CD4-positive, alpha-beta T cell treated with Interleukin-2 at 100 ng/mL for 4 hours (primary cell): ENCODE measurements around the gene CPE.
A peak's percentile ranks its signal among the peaks of the same experiment; 100 is the strongest.
"Not testable (repeated sequence)": the region's sequence is repeated elsewhere in the genome, so short reads cannot be mapped to it uniquely, and the experiment has no call there.

ENCODE experiments used
- DNase-seq: peaks from one replicate; pipeline ENCODE4 v3.0.0-alpha.2; 2020; ENCODE audit warnings: low spot score

CPE gene

DNA sequence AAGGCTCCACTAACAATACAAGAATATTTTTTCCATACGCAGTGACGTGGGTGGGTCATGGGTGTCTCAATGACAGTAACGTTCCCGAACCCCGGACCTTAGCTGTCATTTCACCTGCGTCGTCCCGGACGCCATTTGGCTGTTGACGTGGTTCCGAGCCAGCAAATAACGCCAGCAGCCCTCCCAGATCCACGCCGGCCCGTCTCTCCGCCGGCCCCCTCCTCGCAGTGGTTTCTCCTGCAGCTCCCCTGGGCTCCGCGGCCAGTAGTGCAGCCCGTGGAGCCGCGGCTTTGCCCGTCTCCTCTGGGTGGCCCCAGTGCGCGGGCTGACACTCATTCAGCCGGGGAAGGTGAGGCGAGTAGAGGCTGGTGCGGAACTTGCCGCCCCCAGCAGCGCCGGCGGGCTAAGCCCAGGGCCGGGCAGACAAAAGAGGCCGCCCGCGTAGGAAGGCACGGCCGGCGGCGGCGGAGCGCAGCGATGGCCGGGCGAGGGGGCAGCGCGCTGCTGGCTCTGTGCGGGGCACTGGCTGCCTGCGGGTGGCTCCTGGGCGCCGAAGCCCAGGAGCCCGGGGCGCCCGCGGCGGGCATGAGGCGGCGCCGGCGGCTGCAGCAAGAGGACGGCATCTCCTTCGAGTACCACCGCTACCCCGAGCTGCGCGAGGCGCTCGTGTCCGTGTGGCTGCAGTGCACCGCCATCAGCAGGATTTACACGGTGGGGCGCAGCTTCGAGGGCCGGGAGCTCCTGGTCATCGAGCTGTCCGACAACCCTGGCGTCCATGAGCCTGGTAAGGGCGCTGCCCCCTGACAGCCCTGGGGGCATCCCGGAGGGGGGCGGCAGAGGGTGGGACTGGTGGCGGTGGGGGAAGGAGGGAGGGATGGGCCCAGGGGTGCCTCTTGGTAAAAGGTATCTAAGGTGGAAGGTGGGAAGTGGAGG lies at the start of gene CPE:
TSS of gene CPE (plus strand) at position 264 of the 933 bp plus-strand sequence. CDS start at position 478, 214 bp downstream.
- DNase-seq = peak; percentile 24

GRCh38 chr4:165330071-165330470 lies 48.7 kb upstream of the CPE start:
- DNase-seq = no peak

DNA sequence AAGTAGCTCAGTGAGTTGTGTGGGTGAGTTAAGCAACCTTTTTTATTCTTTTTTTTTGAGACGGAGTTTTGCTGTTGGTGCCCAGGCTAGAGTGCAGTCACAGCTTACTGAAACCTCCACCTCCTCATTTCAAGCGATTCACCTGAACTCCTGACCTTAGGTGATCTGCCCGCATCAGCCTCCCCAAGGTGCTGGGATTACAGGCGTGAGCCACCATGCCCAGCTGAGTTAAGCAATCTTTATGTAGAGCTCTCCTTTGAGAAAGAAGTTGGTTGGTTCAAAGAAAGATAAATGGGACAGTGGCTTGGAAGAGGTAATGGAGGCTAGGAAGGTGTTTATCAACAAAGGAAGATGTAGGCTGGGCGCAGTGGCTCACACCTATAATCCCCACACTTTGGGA lies 48.1 kb upstream of the CPE start:
- DNase-seq = no peak

DNA sequence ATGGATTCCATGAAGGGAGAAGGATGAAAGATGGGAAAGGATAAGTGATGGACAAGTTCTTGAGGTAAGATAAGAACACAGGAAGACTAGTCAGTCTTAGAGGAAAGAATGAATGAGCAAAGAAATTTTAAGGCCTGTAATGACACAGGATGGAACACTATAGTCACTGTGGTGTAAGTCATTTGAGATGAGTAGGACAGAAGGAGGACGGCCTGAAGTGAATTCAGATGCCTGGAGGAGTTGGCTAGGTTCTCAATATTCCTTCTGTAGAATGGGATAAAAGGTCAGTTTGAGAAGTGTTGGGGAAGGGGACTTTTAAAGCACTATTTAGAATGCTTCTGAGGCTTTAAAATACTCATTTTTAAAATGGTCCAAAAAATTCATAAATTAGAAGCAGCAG lies 47.4 kb upstream of the CPE start:
- DNase-seq = no peak

DNA sequence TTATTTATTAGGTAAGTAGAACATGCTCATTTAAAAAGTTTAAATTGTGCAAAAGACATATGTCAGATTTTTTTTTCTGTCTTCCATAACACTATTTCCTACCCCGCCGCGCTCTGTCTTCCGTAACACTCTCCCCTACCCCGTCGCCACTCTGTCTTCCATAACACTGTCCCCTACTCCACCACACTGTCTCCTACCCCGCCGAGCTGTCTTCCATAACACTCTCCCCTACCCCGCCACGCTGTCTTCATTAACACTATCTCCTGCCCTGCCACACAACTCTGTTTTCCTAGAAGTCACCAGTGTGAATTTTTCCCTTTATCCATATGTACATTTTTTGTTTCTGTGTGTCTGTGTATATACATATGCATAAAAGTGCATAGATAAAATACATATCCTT lies 47.0 kb upstream of the CPE start:
- DNase-seq = no peak

GRCh38 chr4:165332502-165332901 lies 46.3 kb upstream of the CPE start:
- no peak for DNase-seq

DNA sequence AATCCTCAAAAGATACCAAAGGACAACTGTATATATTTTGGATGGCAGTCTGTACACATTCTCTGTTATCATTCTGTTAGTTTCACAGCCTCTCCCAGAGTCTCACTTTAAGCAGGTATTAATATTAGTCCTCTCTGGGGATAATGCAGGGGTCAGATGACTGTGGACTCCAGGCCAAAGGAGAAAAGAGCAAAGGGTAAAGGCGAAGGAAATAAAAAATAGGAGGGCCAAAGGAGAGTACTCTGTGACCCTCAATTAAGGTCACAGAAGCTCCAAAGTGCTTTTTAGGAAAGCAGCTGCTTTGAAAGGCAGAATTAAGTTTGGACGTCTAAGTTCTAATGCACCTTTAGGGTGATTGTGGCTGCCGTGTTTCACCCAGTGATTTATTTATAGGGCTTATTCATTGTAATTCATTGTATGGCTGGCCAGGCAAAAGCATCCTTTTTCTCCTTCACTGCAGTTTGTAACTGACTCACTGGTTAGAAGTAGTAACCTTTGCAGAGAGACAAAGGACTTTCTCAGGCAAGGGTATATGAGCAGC lies 43.6 kb upstream of the CPE start:
- DNase-seq = no peak

- DNase-seq = no peak
Observed at GRCh38 chr4:165336743-165337142, 42.1 kb upstream of the CPE start.

GRCh38 chr4:165342340-165342739 lies 36.5 kb upstream of the CPE start:
- DNase-seq = not testable (repeated sequence)

GRCh38 chr4:165343353-165344191 lies 35.2 kb upstream of the CPE start:
- peak; percentile 12 for DNase-seq

- no peak for DNase-seq
Observed at GRCh38 chr4:165345666-165346417, 33.0 kb upstream of the CPE start.

DNA sequence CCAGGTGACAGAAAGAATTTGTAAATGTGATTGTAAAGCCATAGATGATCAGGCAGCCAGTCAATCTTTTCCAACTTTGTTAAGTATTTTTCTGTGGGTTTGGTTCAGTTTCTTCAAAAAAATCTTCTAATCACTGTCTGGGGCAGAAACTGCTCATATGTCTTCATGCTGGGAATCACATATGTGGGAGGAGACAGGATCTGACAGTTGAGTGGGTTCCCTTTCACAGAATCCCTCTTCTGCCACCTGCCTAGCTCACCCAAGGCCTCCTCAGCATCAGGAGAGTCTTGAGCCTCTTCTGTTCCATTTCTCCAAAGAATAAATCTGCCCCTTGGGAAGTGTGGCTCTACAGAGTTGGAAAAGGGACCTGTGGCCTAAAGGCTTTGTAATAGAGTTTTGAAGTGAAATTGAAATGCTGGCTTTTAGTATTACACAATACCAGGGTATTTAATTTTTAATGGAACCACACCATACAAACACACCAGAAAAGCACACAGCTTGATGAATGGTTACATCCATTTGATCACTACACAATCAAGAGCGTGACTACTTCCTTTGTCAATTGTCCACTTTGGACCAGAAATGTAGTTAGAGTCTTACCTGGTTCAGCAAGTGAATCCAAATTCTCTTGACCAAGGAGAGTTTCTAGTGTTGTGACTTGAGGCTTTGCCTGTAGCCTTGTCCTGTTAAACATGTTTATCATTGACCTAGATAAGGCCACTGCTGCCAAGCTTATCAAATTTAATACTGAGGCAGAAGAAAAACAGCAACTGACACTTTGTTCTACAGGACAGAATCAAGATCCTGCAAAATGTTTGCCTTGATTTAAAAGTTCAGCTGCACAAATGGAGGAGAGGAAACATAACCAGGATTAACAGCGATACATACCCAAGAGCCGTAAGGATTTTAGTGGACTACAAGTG lies 30.9 kb upstream of the CPE start:
- no peak for DNase-seq

DNA sequence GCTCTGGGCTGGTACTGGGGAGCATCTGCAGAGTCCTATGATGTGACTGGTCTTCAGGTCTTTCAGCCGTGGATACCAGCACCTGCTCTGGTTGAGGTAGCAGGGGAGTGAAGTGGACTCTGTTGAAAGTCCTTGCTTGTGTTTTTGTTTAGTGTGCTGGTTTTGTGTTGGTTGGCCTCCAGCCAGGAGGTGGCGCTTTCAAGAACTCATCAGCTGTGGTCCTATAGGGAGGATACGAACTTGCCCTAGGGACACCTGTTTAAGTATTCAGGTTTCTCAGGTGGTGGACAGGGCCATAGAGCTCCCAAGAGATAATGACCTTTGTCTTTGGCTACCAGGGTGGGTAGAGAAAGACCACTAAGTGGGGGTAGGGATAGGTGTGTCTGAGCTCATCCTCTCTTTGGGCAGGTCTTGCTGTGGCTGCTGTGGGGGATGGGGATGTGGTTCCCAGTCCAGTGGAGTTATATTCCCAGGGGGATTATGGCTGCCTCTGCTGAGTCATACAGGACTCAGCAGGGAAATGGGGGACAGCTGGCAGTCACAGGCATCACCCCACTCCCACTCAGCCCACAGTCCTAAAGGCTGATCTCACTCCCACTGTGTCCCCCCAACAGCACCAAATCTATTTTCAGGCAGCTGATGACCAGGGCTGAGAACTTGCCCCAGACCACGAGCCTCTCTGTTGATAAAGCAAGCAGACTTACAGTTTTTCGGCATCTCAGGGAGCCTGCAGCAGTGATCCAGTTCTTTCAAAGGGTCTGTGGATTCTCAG lies 27.3 kb upstream of the CPE start:
- no peak for DNase-seq

- no peak for DNase-seq
Observed at GRCh38 chr4:165355900-165356300, 22.9 kb upstream of the CPE start.

DNA sequence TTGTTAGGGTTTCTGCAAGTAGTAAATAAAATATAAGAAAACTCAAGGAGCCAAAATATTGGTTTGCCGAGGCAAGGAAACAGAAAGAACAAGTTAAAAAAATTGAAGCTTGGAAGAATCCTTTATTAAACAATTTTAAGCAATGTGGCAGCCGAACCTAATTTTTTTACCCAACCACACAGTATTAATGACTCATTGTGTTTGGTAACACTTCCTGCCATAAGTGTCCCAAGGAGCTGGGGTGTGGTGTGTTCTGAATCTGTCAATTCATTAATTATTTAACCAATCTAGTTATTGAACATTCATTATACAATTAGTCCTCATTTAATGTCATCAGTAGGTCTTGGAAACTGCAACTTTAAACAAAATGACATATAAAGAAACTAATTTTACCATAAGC lies 19.3 kb upstream of the CPE start:
- DNase-seq = no peak

DNA sequence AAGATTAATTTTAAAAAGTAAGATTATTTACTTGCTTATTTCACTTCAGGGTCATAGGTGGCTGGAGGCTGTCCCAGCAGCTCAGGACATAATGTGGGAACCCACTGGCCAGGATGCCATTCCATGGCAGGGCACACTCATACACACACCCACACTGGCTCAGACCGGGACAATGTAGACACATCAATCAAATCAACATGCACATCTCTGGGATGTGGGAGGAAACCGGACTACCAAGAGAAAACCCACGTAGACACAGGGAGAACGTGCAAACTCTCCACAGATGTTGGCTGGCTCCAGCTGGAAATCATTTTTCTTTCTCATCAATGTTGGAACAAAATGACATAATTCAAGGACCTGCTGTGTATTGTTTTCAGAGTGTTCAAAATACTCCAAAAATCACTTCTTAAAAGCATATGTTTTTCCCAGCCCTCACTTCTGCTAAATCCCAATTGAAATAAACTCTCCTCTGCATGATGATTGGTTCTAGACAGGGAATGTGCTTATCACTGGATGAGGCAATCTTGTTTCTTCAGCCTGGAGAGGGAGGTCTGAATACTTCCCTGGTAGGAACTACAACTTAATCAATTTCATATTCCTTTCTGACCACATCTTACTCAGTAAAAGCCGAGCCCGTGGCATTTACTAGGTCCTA lies 18.6 kb upstream of the CPE start:
- no peak for DNase-seq

GRCh38 chr4:165360985-165361670 lies 17.7 kb upstream of the CPE start:
- no peak for DNase-seq

DNA sequence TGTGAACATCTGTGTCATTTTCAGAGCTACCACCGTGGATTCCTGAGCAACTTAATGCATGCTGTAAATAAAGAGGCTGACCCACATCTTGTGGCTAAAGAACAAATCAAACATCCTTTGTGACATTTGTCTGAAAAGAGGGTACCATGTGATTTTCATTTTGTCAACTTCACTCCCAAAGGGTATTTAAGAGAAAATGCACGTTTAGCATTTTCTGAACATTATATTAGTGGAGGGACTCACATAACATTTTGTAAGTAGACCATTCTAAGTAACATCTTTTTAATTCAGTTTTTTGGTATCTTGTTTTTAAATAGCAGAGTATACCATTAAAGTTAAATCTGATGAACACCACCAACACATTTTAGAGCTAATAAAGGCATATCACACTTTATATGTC lies 17.0 kb upstream of the CPE start:
- no peak for DNase-seq
